Measurements from ENCODE around the gene PCDH15.

- TF ChIP-seq CTCF (IDR thresholded peaks at IDR 0.05; ENCODE audit: insufficient read depth, low read length, poor library complexity, severe bottlenecking) (no peak), EZH2phosphoT487 (conservative IDR thresholded peaks at IDR 0.05; ENCODE audit: low read length) (no peak)
These were observed 1014.7 kb downstream of the PCDH15 start for GRCh38 chr10:53786236-53786900.
